ENCODE data around the gene ATF6B.

ATF6B gene

GRCh38 chr6:32173051-32173727 lies 45.1 kb upstream of the ATF6B start:
- no peak overlapping the region for H3K4me3 ChIP-seq (ENCODE audit: control insufficient read depth, low read depth, low read length)
- TF ChIP-seq CTCF (IDR thresholded peaks at IDR 0.05; ENCODE audit: control insufficient read depth, insufficient read depth, low read depth, low read length, missing control alignments) = no peak
- DNase-seq (ENCODE audit: low read depth) = no peak

GRCh38 chr6:32171234-32171633 lies 43.2 kb upstream of the ATF6B start:
- no peak overlapping the region for H3K4me3 ChIP-seq (ENCODE audit: control insufficient read depth, low read depth, low read length)
- no peak for TF ChIP-seq CTCF (IDR thresholded peaks at IDR 0.05; ENCODE audit: control insufficient read depth, insufficient read depth, low read depth, low read length, missing control alignments)

GRCh38 chr6:32170294-32170693 lies 42.2 kb upstream of the ATF6B start:
- TF ChIP-seq CTCF (IDR thresholded peaks at IDR 0.05; ENCODE audit: control insufficient read depth, insufficient read depth, low read depth, low read length, missing control alignments) = no peak
- no peak for DNase-seq (ENCODE audit: low read depth)

More at GRCh38 chr6:32171234-32171633, 43.2 kb upstream of the ATF6B start:
- no peak for DNase-seq (ENCODE audit: low read depth)

GRCh38 chr6:32168807-32169591 lies 41.0 kb upstream of the ATF6B start:
- no peak for TF ChIP-seq CTCF (IDR thresholded peaks at IDR 0.05; ENCODE audit: control insufficient read depth, insufficient read depth, low read depth, low read length, missing control alignments)
- no peak for DNase-seq (ENCODE audit: low read depth)
- H3K4me3 ChIP-seq (ENCODE audit: control insufficient read depth, low read depth, low read length) = no peak overlapping the region

More at GRCh38 chr6:32170294-32170693, 42.2 kb upstream of the ATF6B start:
- H3K4me3 ChIP-seq (ENCODE audit: control insufficient read depth, low read depth, low read length) = no peak overlapping the region

- no peak overlapping the region for H3K4me3 ChIP-seq (ENCODE audit: control insufficient read depth, low read depth, low read length)
- no peak for DNase-seq (ENCODE audit: low read depth)
Observed at GRCh38 chr6:32168350-32168749, 40.3 kb upstream of the ATF6B start.

GRCh38 chr6:32167761-32168262 lies 39.8 kb upstream of the ATF6B start:
- TF ChIP-seq CTCF (IDR thresholded peaks at IDR 0.05; ENCODE audit: control insufficient read depth, insufficient read depth, low read depth, low read length, missing control alignments) = no peak
- no peak for DNase-seq (ENCODE audit: low read depth)
- H3K4me3 ChIP-seq (ENCODE audit: control insufficient read depth, low read depth, low read length) = no peak overlapping the region

More at GRCh38 chr6:32168350-32168749, 40.3 kb upstream of the ATF6B start:
- TF ChIP-seq CTCF (IDR thresholded peaks at IDR 0.05; ENCODE audit: control insufficient read depth, insufficient read depth, low read depth, low read length, missing control alignments) = no peak

All from AG09309 (cell line).